HG03159 (cell line): ENCODE data around the gene IFNG.
"Not testable (repeated sequence)": the region's sequence is repeated elsewhere in the genome, so short reads cannot be mapped to it uniquely, and the experiment has no call there.

ENCODE experiments used
- ATAC-seq: cut with Tn5 transposase; IDR thresholded peaks from one replicate; pipeline ENCODE4 v1.9.1; 2021; ENCODE audit warnings: mild to moderate bottlenecking, moderate library complexity; ENCODE audit not compliant: unreplicated experiment

IFNG gene

DNA sequence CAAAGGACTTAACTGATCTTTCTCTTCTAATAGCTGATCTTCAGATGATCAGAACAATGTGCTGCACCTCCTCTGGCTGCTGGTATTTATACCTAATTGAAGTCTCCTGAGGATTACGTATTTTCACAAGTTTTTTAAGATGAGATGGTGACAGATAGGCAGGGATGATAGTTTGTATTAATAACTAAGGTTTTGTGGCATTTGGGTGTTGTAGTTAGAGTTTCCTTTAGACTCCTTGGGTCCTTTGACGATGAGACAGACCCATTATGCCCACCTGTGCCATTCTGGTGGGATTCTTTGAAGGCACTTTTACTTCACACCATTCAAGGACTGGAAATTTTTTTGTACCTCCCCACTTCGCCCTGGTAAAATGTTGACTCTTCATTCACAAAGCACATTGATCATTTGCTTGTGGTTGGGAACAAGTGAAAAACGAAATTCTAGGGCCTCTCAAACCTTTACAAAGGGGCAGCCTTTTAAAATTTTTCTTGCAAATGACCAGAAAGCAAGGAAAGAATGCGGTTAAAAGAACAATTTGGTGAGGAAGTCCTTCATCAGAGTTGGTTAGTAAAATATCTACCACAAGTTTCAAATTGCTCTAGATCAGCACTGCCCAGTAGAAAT is at the start of gene IFNG:
Gene IFNG, minus strand, starts transcription at position 60 of the 624 bp plus-strand sequence. CDS start 125 bp downstream, outside the sequence.
- ATAC-seq, result no peak

GRCh38 chr12:68209048-68209728 is 49.6 kb upstream of the IFNG start:
- ATAC-seq, result not testable (repeated sequence)

DNA sequence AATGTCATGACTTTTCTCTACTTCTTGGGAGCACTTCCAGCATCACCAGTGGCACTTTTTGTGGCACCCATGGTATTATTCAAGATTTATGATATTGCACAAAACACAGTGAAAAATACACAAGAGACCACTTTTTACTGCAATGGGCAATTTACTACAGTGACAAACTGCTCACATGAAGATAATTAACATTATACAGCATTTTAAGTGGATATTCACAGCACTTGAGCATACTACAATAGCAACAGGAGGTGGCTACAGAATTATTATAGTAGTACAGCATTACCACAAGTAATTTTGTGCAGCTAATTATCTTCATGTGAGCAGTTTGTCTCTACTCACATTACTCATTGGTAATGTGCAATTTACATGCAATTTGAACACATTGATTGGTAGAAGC is 47.7 kb upstream of the IFNG start:
- ATAC-seq, result no peak

- ATAC-seq, result no peak
Observed at GRCh38 chr12:68206446-68206845, 46.9 kb upstream of the IFNG start.

- no peak for ATAC-seq
Observed at GRCh38 chr12:68203460-68203875, 43.9 kb upstream of the IFNG start.

GRCh38 chr12:68200854-68201253 is 41.3 kb upstream of the IFNG start:
- ATAC-seq, result no peak

- ATAC-seq, result no peak
Observed at GRCh38 chr12:68199127-68199526, 39.6 kb upstream of the IFNG start.

DNA sequence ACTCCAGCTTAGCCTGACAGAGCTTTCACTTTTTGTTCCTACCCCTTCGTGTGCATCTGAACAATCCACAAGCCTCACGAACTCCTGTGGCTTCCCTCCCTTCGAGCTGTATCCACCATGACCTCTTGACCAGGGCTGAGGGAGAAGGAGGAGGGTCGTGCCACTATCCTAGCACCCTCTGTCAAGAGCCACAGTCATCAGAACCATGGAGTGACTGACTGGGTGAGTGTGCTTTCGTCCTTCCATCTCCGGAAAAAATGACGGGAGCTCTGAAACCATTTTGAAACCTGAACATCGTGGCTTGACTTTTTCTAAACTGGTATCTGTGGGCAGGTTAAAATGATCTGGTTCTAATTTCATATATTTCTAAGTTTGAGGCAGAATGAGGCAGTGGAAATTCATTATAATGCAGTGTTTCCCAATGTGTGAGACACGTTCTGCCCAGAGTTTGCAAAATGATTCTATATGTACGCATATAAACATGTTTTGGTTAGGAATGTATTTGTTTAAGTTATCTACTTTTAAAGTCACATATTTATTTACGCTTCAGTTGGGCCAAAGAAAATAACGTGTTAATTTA is 39.1 kb upstream of the IFNG start:
- ATAC-seq, result no peak

- ATAC-seq, result no peak
Observed at GRCh38 chr12:68190301-68190700, 30.8 kb upstream of the IFNG start.

- ATAC-seq, result no peak
Observed at GRCh38 chr12:68189821-68190242, 30.3 kb upstream of the IFNG start.

- ATAC-seq, result no peak
Observed at GRCh38 chr12:68185598-68185997, 26.1 kb upstream of the IFNG start.

GRCh38 chr12:68180792-68181744 is 21.5 kb upstream of the IFNG start:
- peak; percentile 60 for ATAC-seq

GRCh38 chr12:68178774-68179439 is 19.4 kb upstream of the IFNG start:
- ATAC-seq, result no peak

DNA sequence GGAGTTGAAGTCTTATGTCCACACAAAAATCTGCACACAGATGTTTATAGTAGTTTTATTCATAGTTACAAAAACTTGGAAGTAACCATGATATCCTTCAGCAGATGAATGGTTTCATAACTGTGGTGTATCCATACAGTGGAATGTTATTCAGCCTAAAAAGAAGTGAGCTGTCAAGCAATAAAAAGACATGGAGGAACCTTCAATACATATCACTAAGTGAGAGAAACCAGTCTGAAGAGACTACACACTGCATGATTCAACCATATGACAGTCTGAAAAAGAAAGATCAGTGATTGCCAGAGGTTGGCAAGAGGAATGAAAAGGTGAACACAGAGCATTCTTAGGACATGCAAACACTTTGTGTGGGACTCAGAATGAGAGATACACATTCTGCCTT is 18.6 kb upstream of the IFNG start:
- ATAC-seq, result no peak

DNA sequence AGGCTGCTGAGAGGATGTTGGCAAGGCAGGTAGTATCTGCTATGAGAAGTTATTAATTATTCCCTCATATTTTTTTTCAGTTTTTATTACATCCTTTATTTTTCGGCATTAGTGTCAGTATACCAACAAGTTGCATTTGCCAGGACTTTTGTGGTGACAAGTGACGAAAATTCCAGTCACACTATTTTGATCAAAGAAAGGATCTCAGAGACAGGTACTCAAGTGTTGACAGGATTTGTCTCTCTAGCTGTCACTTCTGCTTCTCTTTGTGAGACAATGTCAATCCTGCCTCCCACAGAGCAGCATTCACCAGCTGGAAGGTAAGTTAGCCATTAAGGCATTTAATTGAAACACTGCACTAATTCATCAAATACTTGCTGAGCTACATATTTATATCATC is 18.0 kb upstream of the IFNG start:
- ATAC-seq, result no peak

- no peak for ATAC-seq
Observed at GRCh38 chr12:68176257-68176656, 16.7 kb upstream of the IFNG start.

GRCh38 chr12:68175557-68176061 is 16.1 kb upstream of the IFNG start:
- peak; percentile 82 for ATAC-seq

- ATAC-seq, result not testable (repeated sequence)
Observed at GRCh38 chr12:68174761-68175160, 15.2 kb upstream of the IFNG start.

GRCh38 chr12:68173792-68174191 is 14.3 kb upstream of the IFNG start:
- no peak for ATAC-seq

DNA sequence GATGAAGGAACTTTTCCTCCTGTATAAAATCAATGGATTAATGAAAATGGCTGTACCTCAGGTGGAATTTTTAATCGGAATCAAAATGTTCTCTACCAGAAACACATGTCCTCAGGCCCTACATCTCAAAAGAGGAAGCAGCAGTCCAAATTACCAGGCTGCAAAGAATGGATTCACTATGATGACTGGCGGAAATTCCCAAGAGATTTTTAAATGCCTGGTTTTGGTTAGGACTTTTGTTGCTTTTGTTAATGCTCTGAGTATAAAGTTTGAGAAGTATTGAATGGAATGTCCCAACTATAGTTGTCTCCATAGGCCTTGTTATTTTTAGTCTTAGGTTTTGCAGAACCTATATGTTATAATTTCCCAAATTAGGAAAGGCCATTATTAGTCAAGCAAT is 11.2 kb upstream of the IFNG start:
- ATAC-seq, result no peak
